Small intestine (tissue), 16 donors: ENCODE results near the gene IL21R. TPM values are rescaled to one million over a fixed set of nuclear protein-coding genes. Genes with fewer than 3 reads are reported as not detected.

ENCODE experiments used
- DNase-seq, 2 donors: peaks; one replicate each; pipeline versions ENCODE4 v3.0.0 to v3.0.0-alpha.2; 2013
- FAIRE-seq: peaks from 2 replicates; lab custom pipeline; 2012; peaks lifted over from hg19 to GRCh38; lab: Jason Lieb, UNC
- H3K27ac ChIP-seq, 3 donors: one replicate each; pipeline ENCODE4 v1.5.1; 2013; ENCODE audit warnings: low read length in 2 of 3, mild to moderate bottlenecking in 2 of 3, control low read depth in 1 of 3, inconsistent platforms in 1 of 3, low read depth in 1 of 3, moderate library complexity in 1 of 3
- H3K27me3 ChIP-seq, 3 donors: one replicate each; pipeline ENCODE4 v1.6.1; 2013; ENCODE audit warnings: low read length in 3 of 3, inconsistent platforms in 1 of 3; ENCODE audit not compliant: control insufficient read depth in 3 of 3, insufficient read depth in 3 of 3
- H3K36me3 ChIP-seq, 3 donors: one replicate each; pipeline ENCODE4 v1.6.1; 2013; ENCODE audit warnings: low read length in 3 of 3, inconsistent platforms in 1 of 3, low read depth in 1 of 3, mild to moderate bottlenecking in 1 of 3, moderate library complexity in 1 of 3; ENCODE audit not compliant: control insufficient read depth in 3 of 3, insufficient read depth in 2 of 3
- H3K4me1 ChIP-seq, 3 donors: one replicate each; pipeline ENCODE4 v1.6.1; 2013; ENCODE audit warnings: low read length in 2 of 3, inconsistent platforms in 1 of 3, low read depth in 1 of 3, mild to moderate bottlenecking in 1 of 3, moderate library complexity in 1 of 3; ENCODE audit not compliant: control insufficient read depth in 3 of 3, insufficient read depth in 2 of 3
- H3K4me3 ChIP-seq, 3 donors: one replicate each; pipeline ENCODE4 v1.5.1; 2013; ENCODE audit warnings: low read length in 3 of 3, control low read depth in 1 of 3, inconsistent platforms in 1 of 3, low read depth in 1 of 3, mild to moderate bottlenecking in 1 of 3, moderate library complexity in 1 of 3
- H3K9me3 ChIP-seq, 2 donors: one replicate each; pipeline ENCODE4 v1.6.1; 2013; ENCODE audit warnings: low read depth in 1 of 2, low read length in 1 of 2; ENCODE audit not compliant: control insufficient read depth in 2 of 2, insufficient read depth in 1 of 2
- WGBS, 3 donors: extraction: QIAGEN DNeasy Blood & Tissue Kit; methylation state at CpG; one replicate each; pipeline ENCODE4 v1.1.7; 2013; 5-methylcytosine and 5-hydroxymethylcytosine counted together
- long read RNA-seq, 10 donors: transcript quantifications; one replicate each; lab custom pipeline, GENCODE V29; 2026
- polyA plus RNA-seq, 4 donors: library from polyadenylated mRNA; stranded (reverse) in 3 of 4; unstranded in 1 of 4; fragments of 200-250 nt in 3 of 4; fragments of 120-200 nt in 1 of 4; gene quantifications; one replicate each; pipeline versions ENCODE4 v1.2.1 to v1.2.3, GENCODE V29; 2013
- donor health status: healthy with polysubstance abuse.
- donor health status: control.
- donor health status: control.
- donor health status: Bipolar disorder and iron deficiency.
- donor health status: healthy.

IL21R gene
- under 1 TPM; under 0.01 to 0.85 (median 0.33) TPM for polyA plus RNA-seq
- long read RNA-seq, donor 1, result 0 reads
- long read RNA-seq, donor 2, result 0 reads
- long read RNA-seq, donor 3, result 0 reads
- long read RNA-seq, donor 4, result 0 reads
- long read RNA-seq, donor 5, result 0 reads
- long read RNA-seq, donor 6, result 0 reads
- long read RNA-seq, donor 7, result 0 reads
- long read RNA-seq, donor 8, result 0 reads
- long read RNA-seq, donor 9, result 0 reads
- long read RNA-seq, donor 10, result 0 reads

DNA sequence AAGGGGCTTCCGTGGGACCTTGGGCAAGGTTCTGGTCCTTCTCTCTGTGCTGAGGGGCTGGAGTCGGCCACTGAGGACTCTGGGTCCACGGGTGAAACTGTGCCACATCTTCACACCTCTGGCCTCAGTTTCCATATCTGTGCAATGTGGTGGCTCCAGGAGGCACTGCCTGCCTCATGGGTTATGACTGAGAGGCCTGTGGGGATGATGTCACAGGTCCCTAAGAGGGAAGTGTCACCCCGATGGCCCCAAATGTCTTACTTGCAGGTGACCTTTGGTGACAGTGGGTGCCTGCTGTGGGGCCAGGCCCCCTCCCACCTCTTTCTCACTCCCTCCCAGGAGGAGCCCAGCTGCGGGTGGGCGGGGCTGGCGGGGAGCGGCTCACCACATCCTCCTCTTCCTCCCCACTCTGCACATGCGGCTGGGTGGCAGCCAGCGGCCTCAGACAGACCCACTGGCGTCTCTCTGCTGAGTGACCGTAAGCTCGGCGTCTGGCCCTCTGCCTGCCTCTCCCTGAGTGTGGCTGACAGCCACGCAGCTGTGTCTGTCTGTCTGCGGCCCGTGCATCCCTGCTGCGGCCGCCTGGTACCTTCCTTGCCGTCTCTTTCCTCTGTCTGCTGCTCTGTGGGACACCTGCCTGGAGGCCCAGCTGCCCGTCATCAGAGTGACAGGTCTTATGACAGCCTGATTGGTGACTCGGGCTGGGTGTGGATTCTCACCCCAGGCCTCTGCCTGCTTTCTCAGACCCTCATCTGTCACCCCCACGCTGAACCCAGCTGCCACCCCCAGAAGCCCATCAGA, at the start of gene IL21R:
TSS of gene IL21R (plus strand) at position 407 of the 801 bp plus-strand sequence. CDS start 27,898 bp downstream, outside the sequence.
- Histone ChIP-seq H3K4me1 (peaks cover 0 to 7% (median 0%) of the 10 kb centered on the region in 3 donors), H3K4me3 (peak within 1 kb of the TSS in 2 of 3 donors; percentile 13 to 44), H3K9me3 (no peaks in the 10 kb centered on the region), H3K36me3 (no peaks in the 10 kb centered on the region), H3K27ac (peak within 1 kb of the TSS in 2 of 3 donors; percentile 38 to 57), H3K27me3 (no peaks in the 10 kb centered on the region)
- WGBS, 3 donors, result 12 to 13% (median 13%) methylated on average over 21 to 23 of the region's 23 CpGs
- FAIRE-seq (no peak), DNase-seq (peak; percentile 31 to 48)

DNA sequence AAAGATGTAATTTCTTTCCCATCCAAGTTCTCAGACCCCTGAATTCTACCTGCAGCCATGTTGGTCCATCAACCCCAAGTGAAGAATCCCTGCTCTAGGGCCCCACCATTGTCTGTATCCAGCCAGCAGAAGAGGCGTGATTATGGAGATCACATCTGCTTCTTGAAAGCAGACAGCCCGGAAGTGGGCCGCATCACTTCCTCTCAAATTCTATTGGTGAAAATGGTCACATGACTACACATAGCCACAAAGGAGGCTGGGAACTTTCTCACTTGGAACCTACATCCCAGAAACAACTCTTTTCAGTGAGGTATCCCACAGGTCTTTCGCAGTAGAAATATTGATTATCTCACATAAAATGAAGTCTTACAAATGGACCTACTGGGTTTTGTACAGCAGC, 48.1 kb upstream of the IL21R start:
- no peak overlapping the region for H3K27ac ChIP-seq
- no peaks in the 10 kb centered on the region for H3K4me1 ChIP-seq
- H3K27me3 ChIP-seq, result no peaks in the 10 kb centered on the region
- H3K36me3 ChIP-seq, result peaks cover 25 to 70% (median 33%) of the 10 kb centered on the region in 3 donors
- DNase-seq (no peak), FAIRE-seq (no peak)
- peaks cover 0 to 4% of the 10 kb centered on the region in 2 donors for H3K9me3 ChIP-seq
- 93 to 97% (median 94%) methylated on average over 4 of the region's 4 CpGs for WGBS, 3 donors
- no peak overlapping the region for H3K4me3 ChIP-seq

DNA sequence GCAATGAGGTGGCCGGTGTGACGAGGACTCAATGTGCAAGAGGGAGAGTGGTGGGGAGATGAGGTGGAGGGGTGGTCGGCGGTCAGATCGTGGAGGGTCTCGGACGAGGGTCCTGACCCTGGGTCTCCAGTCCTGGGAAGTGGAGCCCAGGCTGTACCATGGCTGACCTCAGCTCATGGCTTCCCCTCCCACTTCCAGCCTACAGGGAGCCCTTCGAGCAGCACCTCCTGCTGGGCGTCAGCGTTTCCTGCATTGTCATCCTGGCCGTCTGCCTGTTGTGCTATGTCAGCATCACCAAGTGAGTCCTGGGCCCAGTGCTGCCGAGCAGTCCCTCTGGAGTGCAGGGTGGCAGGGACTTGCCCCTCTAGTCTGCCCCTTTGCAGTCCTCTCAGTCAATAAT, 46.4 kb upstream of the IL21R start:
- Histone ChIP-seq H3K27me3 (no peaks in the 10 kb centered on the region), H3K36me3 (peaks cover 20 to 71% (median 35%) of the 10 kb centered on the region in 3 donors), H3K27ac (no peak overlapping the region), H3K9me3 (peaks cover 0 to 7% of the 10 kb centered on the region in 2 donors), H3K4me1 (no peaks in the 10 kb centered on the region), H3K4me3 (no peak overlapping the region)
- DNase-seq, result peak in 1 of 2 donors; percentile 25
- FAIRE-seq, result no peak
- WGBS, 3 donors, result 79 to 95% (median 92%) methylated on average over 11 to 12 of the region's 12 CpGs

DNA sequence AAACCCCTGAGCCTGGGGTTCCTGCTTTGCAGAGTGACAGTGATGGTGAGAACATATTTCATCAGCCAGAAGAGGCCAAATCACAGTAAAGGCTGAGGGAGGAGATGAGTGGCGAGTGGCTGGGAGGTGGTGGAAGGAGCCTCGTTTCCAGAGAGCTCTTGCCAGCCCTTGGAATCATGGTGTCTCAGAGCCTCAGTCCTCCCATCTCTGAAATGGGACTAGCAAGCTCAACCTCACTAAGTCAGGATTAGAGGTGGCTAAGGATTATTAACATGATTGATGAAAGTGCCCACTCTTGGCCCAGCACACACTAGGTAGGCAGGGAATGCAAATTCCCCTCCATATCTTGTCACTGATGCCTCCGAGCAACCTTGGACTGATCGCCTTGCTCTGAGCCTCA, 45.2 kb upstream of the IL21R start:
- no peak overlapping the region for H3K4me3 ChIP-seq
- H3K27me3 ChIP-seq, result no peaks in the 10 kb centered on the region
- no peak for DNase-seq
- H3K4me1 ChIP-seq, result no peaks in the 10 kb centered on the region
- peaks cover 22 to 77% (median 33%) of the 10 kb centered on the region in 3 donors for H3K36me3 ChIP-seq
- WGBS, 3 donors, result 93 to 94% (median 94%) methylated on average over 4 of the region's 4 CpGs
- no peak for FAIRE-seq
- no peak overlapping the region for H3K27ac ChIP-seq
- peaks cover 0 to 4% of the 10 kb centered on the region in 2 donors for H3K9me3 ChIP-seq

DNA sequence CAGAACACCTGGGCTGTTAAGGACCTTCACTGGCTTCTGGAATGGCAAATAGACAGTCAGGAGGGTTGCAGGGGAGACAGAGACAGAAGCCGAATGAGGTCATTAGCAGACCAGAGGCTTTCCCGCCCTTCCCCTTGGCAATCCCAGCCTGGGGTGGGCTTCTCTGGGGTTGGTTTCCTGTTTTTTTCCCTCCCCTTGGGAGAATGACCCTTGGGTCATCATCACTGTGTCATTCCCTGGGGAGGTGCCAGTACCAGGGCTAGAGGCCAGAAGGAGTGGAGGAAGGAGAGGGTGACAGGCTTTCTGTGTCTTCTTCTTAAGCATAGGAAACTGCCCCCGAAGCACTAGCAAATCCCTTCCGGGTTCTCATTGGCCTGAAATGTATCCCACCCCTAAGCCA, 42.9 kb upstream of the IL21R start:
- no peak overlapping the region for H3K27ac ChIP-seq
- no peak for DNase-seq
- H3K9me3 ChIP-seq, result peaks cover 0 to 4% of the 10 kb centered on the region in 2 donors
- WGBS, 3 donors, result 93 to 96% (median 94%) methylated on average over 4 of the region's 4 CpGs
- FAIRE-seq, result no peak
- H3K4me1 ChIP-seq, result peaks cover 0 to 12% (median 5%) of the 10 kb centered on the region in 3 donors
- H3K27me3 ChIP-seq, result no peaks in the 10 kb centered on the region
- H3K36me3 ChIP-seq, result peaks cover 17 to 81% (median 24%) of the 10 kb centered on the region in 3 donors
- H3K4me3 ChIP-seq, result no peak overlapping the region

DNA sequence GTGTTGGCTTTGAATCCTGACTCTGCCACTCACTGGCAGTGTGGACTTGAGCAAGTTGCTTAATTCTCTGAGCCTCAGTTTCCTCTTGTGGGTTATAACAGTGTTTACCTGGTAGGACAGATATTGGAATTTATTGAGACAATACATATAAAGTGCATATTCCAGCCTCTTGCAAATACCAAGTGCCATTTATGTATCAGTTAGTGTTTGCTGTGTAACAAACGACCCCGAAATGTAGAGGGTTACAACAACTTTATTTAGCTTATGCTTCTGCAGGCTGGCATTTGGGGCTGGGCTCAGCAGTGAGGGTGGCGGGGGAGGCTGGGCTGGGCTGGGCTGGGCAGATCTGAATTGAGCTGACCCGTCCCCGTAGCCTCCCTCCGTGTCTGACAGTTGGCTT, 42.4 kb upstream of the IL21R start:
- peaks cover 0 to 16% (median 7%) of the 10 kb centered on the region in 3 donors for H3K4me1 ChIP-seq
- H3K9me3 ChIP-seq, result peaks cover 0 to 4% of the 10 kb centered on the region in 2 donors
- H3K36me3 ChIP-seq, result peaks cover 17 to 79% (median 18%) of the 10 kb centered on the region in 3 donors
- no peak overlapping the region for H3K4me3 ChIP-seq
- WGBS, 3 donors, result 78 to 91% (median 81%) methylated on average over 5 to 6 of the region's 6 CpGs
- H3K27ac ChIP-seq, result no peak overlapping the region
- DNase-seq (no peak), FAIRE-seq (no peak)
- H3K27me3 ChIP-seq, result no peaks in the 10 kb centered on the region

DNA sequence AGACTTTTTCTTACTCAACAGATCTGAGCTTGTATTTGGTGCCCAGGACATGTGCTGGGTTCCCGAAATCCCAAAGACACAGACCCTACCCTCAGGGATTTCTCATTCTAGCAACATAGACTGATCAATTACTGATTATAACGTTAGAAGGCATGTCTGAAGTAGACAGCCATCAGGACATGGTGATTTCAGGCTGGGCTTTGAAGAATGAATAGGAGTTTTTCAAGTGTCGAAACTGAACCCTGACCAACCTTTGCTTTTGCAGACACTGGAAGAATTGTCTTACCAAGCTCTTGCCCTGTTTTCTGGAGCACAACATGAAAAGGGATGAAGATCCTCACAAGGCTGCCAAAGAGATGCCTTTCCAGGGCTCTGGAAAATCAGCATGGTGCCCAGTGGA, 40.0 kb upstream of the IL21R start:
- DNase-seq (no peak), FAIRE-seq (no peak)
- peak overlapping the region in 1 of 3 donors; percentile 43 for H3K27ac ChIP-seq
- no peak overlapping the region for H3K4me3 ChIP-seq
- no peaks in the 10 kb centered on the region for H3K27me3 ChIP-seq
- peaks cover 0 to 4% of the 10 kb centered on the region in 2 donors for H3K9me3 ChIP-seq
- 93 to 94% (median 94%) methylated on average over 3 of the region's 3 CpGs for WGBS, 3 donors
- peaks cover 0 to 16% (median 7%) of the 10 kb centered on the region in 3 donors for H3K4me1 ChIP-seq
- peaks cover 12 to 59% (median 17%) of the 10 kb centered on the region in 3 donors for H3K36me3 ChIP-seq

DNA sequence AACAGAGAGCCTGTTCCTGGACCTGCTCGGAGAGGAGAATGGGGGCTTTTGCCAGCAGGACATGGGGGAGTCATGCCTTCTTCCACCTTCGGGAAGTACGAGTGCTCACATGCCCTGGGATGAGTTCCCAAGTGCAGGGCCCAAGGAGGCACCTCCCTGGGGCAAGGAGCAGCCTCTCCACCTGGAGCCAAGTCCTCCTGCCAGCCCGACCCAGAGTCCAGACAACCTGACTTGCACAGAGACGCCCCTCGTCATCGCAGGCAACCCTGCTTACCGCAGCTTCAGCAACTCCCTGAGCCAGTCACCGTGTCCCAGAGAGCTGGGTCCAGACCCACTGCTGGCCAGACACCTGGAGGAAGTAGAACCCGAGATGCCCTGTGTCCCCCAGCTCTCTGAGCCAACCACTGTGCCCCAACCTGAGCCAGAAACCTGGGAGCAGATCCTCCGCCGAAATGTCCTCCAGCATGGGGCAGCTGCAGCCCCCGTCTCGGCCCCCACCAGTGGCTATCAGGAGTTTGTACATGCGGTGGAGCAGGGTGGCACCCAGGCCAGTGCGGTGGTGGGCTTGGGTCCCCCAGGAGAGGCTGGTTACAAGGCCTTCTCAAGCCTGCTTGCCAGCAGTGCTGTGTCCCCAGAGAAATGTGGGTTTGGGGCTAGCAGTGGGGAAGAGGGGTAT, 39.3 kb upstream of the IL21R start:
- no peak for FAIRE-seq
- H3K9me3 ChIP-seq, result peaks cover 0 to 4% of the 10 kb centered on the region in 2 donors
- no peaks in the 10 kb centered on the region for H3K27me3 ChIP-seq
- H3K4me1 ChIP-seq, result peaks cover 0 to 18% (median 7%) of the 10 kb centered on the region in 3 donors
- H3K36me3 ChIP-seq, result peaks cover 10 to 56% (median 17%) of the 10 kb centered on the region in 3 donors
- DNase-seq, result peak in 1 of 2 donors; percentile 59
- peak overlapping the region in 1 of 3 donors; percentile 43 for H3K27ac ChIP-seq
- H3K4me3 ChIP-seq, result no peak overlapping the region
- 64 to 84% (median 68%) methylated on average over 16 of the region's 16 CpGs for WGBS, 3 donors
